Astrocyte (in vitro differentiated cells and primary cell): ENCODE data around the gene ZBTB24. TPM values are rescaled to one million over a fixed set of nuclear protein-coding genes. Genes with fewer than 3 reads are reported as not detected.

Source experiments
- DNase-seq: peaks from one replicate; pipeline ENCODE4 v3.0.0-alpha.2; 2010; ENCODE audit warnings: low read depth
- FAIRE-seq: peaks from 2 replicates; lab custom pipeline; 2011; peaks lifted over from hg19 to GRCh38; lab: Jason Lieb, UNC
- H2AFZ ChIP-seq: 2 replicates; pipeline ENCODE4 v1.6.0; 2012; ENCODE audit warnings: low read depth, low read length, inconsistent platforms
- H3K27ac ChIP-seq: 2 replicates; pipeline ENCODE4 v1.5.1; 2011; ENCODE audit warnings: low read depth, low read length, inconsistent platforms
- H3K27me3 ChIP-seq: 2 replicates; pipeline ENCODE4 v1.6.0; 2011; ENCODE audit warnings: low read length, inconsistent platforms; ENCODE audit not compliant: insufficient read depth
- H3K36me3 ChIP-seq: 2 replicates; pipeline ENCODE4 v1.5.1; 2011; ENCODE audit warnings: low read length, inconsistent platforms; ENCODE audit not compliant: insufficient read depth
- H3K4me1 ChIP-seq: 2 replicates; pipeline ENCODE4 v1.5.1; 2011; ENCODE audit warnings: low read length, inconsistent platforms; ENCODE audit not compliant: insufficient read depth
- H3K4me2 ChIP-seq: 2 replicates; pipeline ENCODE4 v1.6.0; 2012; ENCODE audit warnings: low read length, inconsistent platforms
- H3K4me3 ChIP-seq: 2 replicates; pipeline ENCODE4 v1.5.1; 2011; ENCODE audit warnings: low read depth, mild to moderate bottlenecking, low read length, inconsistent platforms; ENCODE audit not compliant: insufficient read depth
- H3K79me2 ChIP-seq: 2 replicates; pipeline ENCODE4 v1.6.0; 2012; ENCODE audit warnings: mild to moderate bottlenecking, low read length, inconsistent platforms; ENCODE audit not compliant: insufficient read depth
- H3K9ac ChIP-seq: 2 replicates; pipeline ENCODE4 v1.6.0; 2012; ENCODE audit warnings: mild to moderate bottlenecking, low read length, inconsistent platforms
- H3K9me3 ChIP-seq: 2 replicates; pipeline ENCODE4 v1.5.1; 2012; ENCODE audit warnings: low read depth, mild to moderate bottlenecking, low read length, inconsistent platforms; ENCODE audit not compliant: insufficient read depth
- H4K20me1 ChIP-seq: 2 replicates; pipeline ENCODE4 v1.6.0; 2012; ENCODE audit warnings: low read length, inconsistent platforms; ENCODE audit not compliant: insufficient read depth
- H3K27ac Mint-ChIP-seq: one replicate; pipeline ENCODE4 v1.8.0; 2021; ENCODE audit warnings: mild to moderate bottlenecking, mixed read lengths; ENCODE audit not compliant: unreplicated experiment
- H3K27me3 Mint-ChIP-seq: one replicate; pipeline ENCODE4 v1.8.0; 2021; ENCODE audit warnings: low read depth, mixed read lengths; ENCODE audit not compliant: unreplicated experiment
- H3K36me3 Mint-ChIP-seq: one replicate; pipeline ENCODE4 v1.8.0; 2021; ENCODE audit warnings: low read depth, mixed read lengths; ENCODE audit not compliant: unreplicated experiment
- H3K4me1 Mint-ChIP-seq: one replicate; pipeline ENCODE4 v1.8.0; 2021; ENCODE audit warnings: low read depth, mixed read lengths; ENCODE audit not compliant: unreplicated experiment
- H3K4me3 Mint-ChIP-seq: one replicate; pipeline ENCODE4 v1.8.0; 2021; ENCODE audit warnings: mild to moderate bottlenecking, moderate library complexity, mixed read lengths; ENCODE audit not compliant: unreplicated experiment
- H3K9me3 Mint-ChIP-seq: one replicate; pipeline ENCODE4 v1.8.0; 2021; ENCODE audit warnings: mild to moderate bottlenecking, mixed read lengths; ENCODE audit not compliant: unreplicated experiment
- EZH2 ChIP-seq: IDR thresholded peaks from 2 replicates; pipeline ENCODE4 v1.6.1; 2012; ENCODE audit warnings: mild to moderate bottlenecking, low read length, inconsistent platforms; ENCODE audit not compliant: insufficient read depth
- total RNA-seq: library from RNA; stranded (reverse); gene quantifications from 2 replicates; pipeline ENCODE4 v1.2.1, GENCODE V29; 2021
- TF ChIP-seq, protein P1 (sequence below): IDR thresholded peaks from 2 replicates; pipeline ENCODE4 v1.5.1; 2011; ENCODE audit warnings: low read depth, mild to moderate bottlenecking, inconsistent platforms, low read length, moderate library complexity; ENCODE audit not compliant: insufficient read depth

Gene ZBTB24
- total RNA-seq, 1 donor from 2014 or later: 9.3 TPM

DNA sequence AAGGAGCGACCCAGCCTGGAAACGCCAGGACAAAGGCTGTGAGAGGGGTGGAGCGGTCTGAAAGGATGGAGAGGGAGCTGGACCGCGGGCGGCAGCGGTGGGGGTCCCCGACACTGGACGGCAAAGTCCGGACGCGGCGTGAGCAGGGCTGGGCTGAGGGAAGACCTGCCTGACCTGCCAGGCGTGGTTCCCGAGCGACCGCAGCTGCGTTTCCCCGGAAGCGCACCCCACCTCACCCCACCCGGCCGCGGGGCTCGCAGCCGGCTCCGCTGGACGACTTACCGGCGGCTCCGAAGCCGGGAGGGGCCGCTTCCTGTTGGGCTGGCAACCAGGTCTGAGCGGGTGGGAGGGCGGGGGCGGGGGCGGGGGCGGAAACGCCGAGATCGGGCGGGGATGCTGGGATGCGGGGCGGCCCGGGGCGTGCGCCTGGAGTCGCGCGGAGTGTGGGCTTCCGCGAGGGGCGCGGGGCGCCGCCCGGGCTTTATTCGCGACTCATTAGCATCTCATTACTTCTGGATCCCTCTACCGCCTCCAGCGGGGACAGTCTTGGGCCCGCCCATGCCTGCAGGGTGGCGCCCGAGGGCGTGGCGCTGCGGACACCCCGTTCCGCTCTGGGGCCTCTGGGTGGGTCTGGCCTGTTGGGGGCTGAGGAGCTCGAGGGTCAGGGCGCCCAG is 27.4 kb downstream of the ZBTB24 start, which contains the start of gene MICAL1:
TSS of gene MICAL1 (minus strand) at position 336 of the 674 bp plus-strand sequence. CDS start 1,576 bp downstream, outside the sequence.
- Histone ChIP-seq H2AFZ (peak within 1 kb of the TSS; percentile 89), H3K27ac (peak within 1 kb of the TSS; percentile 59), H3K36me3 (peaks cover 6% of the 10 kb centered on the region), H3K4me3 (peak within 1 kb of the TSS; percentile 93), H3K9me3 (no peaks in the 10 kb centered on the region), H3K79me2 (peaks cover 23% of the 10 kb centered on the region), H4K20me1 (peaks cover 18% of the 10 kb centered on the region), H3K4me2 (peak within 1 kb of the TSS; percentile 95), H3K27me3 (no peaks in the 10 kb centered on the region), H3K4me1 (peaks cover 16% of the 10 kb centered on the region), H3K9ac (peak within 1 kb of the TSS; percentile 88)
- DNase-seq (peak; percentile 43), FAIRE-seq (no peak)
- H3K27ac Mint-ChIP-seq: no peak within 1 kb of the TSS
- TF ChIP-seq, protein P1, sequence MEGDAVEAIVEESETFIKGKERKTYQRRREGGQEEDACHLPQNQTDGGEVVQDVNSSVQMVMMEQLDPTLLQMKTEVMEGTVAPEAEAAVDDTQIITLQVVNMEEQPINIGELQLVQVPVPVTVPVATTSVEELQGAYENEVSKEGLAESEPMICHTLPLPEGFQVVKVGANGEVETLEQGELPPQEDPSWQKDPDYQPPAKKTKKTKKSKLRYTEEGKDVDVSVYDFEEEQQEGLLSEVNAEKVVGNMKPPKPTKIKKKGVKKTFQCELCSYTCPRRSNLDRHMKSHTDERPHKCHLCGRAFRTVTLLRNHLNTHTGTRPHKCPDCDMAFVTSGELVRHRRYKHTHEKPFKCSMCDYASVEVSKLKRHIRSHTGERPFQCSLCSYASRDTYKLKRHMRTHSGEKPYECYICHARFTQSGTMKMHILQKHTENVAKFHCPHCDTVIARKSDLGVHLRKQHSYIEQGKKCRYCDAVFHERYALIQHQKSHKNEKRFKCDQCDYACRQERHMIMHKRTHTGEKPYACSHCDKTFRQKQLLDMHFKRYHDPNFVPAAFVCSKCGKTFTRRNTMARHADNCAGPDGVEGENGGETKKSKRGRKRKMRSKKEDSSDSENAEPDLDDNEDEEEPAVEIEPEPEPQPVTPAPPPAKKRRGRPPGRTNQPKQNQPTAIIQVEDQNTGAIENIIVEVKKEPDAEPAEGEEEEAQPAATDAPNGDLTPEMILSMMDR: no peak
- no peak for TF ChIP-seq EZH2
- no peaks in the 10 kb centered on the region for H3K9me3 Mint-ChIP-seq
- H3K4me3 Mint-ChIP-seq: peak within 1 kb of the TSS; percentile 95
- peaks cover 13% of the 10 kb centered on the region for H3K36me3 Mint-ChIP-seq
- no peaks in the 10 kb centered on the region for H3K27me3 Mint-ChIP-seq
- peaks cover 6% of the 10 kb centered on the region for H3K4me1 Mint-ChIP-seq

DNA sequence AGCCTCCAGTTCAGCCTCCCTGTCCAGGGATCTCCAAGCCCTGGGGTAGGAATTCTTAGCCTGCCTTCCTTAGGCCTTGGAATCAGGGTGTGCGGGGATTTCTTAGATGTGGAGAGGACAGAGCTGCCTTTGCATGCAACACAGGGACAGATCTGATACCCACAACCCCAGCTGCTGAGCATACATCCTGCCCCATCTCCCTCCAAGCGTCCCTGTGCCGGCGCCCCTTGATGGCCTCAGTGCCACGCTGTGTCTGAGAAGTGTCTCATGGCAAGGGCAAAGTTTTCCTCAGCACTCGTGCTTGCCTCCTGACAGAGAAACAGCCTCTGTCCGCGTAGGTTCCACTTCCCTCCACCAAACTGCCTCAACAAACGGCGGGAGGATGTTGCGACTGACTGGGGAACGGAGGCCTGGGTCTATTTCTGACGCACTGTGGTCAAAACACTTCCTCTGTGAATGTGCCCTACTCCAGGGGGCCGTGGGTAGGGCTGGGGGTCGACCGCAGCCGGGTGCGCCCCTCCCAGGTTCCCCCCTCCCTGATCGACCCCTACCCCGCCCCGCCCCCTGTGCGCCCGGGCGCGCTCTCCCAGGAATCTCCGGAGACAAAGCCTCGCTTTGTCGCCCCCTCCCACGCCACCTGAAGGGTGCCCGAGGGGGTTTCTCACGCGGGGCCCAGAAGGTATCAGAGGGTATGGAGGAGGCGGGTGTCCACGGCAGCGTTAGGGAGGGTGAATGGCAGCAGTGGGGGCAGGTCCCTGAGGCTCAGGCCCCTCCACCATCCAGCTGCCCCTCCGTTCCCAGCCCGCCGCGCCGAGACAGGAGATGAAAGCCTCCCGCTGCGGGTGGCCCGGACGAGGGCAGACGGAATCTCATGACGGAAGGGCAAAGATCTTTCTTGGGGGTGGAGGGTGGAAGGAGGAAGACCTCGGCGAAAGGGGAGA is 28.3 kb downstream of the ZBTB24 start:
- Mint-ChIP-seq H3K27ac (no peak overlapping the region), H3K4me1 (peaks cover 6% of the 10 kb centered on the region), H3K4me3 (peak overlapping the region; percentile 95), H3K9me3 (no peaks in the 10 kb centered on the region), H3K36me3 (peaks cover 13% of the 10 kb centered on the region), H3K27me3 (no peaks in the 10 kb centered on the region)
- H3K27me3 ChIP-seq: no peaks in the 10 kb centered on the region
- TF ChIP-seq EZH2: no peak
- TF ChIP-seq, protein P1: no peak
- peak overlapping the region; percentile 95 for H3K4me2 ChIP-seq
- peaks cover 23% of the 10 kb centered on the region for H3K79me2 ChIP-seq
- no peak for FAIRE-seq
- DNase-seq: no peak
- no peaks in the 10 kb centered on the region for H3K9me3 ChIP-seq
- peaks cover 6% of the 10 kb centered on the region for H3K36me3 ChIP-seq
- peak overlapping the region; percentile 93 for H3K4me3 ChIP-seq
- H4K20me1 ChIP-seq: peaks cover 26% of the 10 kb centered on the region
- H3K9ac ChIP-seq: peak overlapping the region; percentile 88
- H3K4me1 ChIP-seq: peaks cover 16% of the 10 kb centered on the region
- peak overlapping the region; percentile 89 for H2AFZ ChIP-seq
- peak overlapping the region; percentile 59 for H3K27ac ChIP-seq
